KOPT-K1 (cell line): ENCODE measurements around the gene APEH.

ENCODE experiments used
- H3K27ac ChIP-seq: fragments of 200-600 bp; sonication (generic); 2 replicates; pipeline ENCODE4 v1.5.1; 2016; ENCODE audit warnings: antibody characterized with exemption, mild to moderate bottlenecking, low read depth, low read length; ENCODE audit not compliant: poor library complexity, severe bottlenecking
- H3K36me3 ChIP-seq: fragments of 200-600 bp; sonication (generic); 2 replicates; pipeline ENCODE4 v1.5.1; 2017; ENCODE audit warnings: antibody characterized with exemption, mild to moderate bottlenecking, low read length, moderate library complexity; ENCODE audit not compliant: insufficient read depth
- H3K9me3 ChIP-seq: fragments of 200-600 bp; sonication (generic); 2 replicates; pipeline ENCODE4 v1.5.1; 2017; ENCODE audit warnings: antibody characterized with exemption, low read length, mild to moderate bottlenecking; ENCODE audit not compliant: insufficient read depth, poor library complexity, severe bottlenecking

APEH gene

DNA sequence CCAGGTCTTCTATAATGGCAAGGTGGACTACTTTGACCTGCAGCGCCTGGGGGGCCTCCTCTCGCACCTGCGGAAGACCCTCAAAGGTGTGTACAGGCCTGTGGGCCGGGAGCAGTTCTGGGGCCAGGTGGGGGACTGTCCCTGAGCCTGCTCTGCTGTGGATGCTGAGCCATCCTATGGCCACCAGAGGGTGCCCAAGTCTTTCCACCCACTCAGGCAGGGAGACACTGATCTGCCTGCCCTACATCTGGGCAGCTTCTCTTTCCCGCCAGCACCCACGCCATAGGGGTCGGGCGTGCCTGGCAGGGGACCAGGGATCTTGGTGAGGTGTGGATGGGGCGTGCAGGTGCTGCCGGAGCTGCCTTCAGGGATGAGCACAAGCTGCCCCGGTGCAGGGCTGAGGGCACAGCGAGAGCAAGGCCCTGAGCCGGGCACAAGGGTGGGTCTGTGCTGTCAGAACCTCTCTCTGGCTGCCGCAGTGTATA, 29.3 kb downstream of the APEH start:
- Histone ChIP-seq H3K9me3 (no peaks in the 10 kb centered on the region), H3K36me3 (peaks cover 80% of the 10 kb centered on the region), H3K27ac (no peak overlapping the region)

DNA sequence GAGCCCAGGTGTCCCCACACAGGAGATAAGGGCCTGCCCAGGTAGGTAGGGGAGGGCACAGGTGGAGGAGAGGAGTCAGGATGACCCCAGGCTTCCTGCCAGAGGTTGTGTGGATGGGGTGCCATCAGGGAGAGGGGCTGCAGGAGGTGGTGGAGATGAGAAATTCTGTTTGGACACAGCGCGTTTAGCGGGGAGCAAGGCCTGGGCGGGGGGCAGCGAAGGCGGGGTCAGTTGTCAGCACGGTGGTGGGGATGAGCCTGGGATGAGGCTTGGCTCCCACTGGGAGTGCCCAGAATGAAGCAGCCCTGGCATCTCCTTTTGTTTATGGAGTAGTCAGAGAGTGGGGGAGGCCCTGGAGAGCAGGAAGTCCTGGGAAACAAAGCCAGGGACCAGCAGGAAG, 29.8 kb downstream of the APEH start:
- H3K36me3 ChIP-seq, result peaks cover 82% of the 10 kb centered on the region
- no peak overlapping the region for H3K27ac ChIP-seq
- no peaks in the 10 kb centered on the region for H3K9me3 ChIP-seq

DNA sequence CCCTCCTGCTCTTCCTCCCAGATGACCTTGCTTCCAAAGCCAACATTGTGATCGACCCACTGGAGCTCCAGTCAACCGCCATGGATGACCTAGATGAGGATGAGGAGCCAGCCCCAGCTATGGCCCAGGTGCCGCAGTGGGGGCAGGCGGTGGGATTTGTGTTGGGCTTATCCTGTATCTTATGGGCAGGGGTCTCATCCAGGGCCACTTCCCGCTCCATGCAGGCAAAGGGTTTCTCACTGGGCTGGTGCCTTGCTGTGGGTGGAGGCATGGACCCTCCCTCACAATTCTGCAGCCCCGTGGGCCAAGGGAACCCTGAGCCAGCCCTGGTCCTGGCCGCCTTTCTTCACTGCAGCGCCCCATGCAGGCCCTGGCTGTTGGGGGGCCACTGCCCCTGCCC, 30.5 kb downstream of the APEH start:
- Histone ChIP-seq H3K36me3 (peaks cover 78% of the 10 kb centered on the region), H3K9me3 (no peaks in the 10 kb centered on the region), H3K27ac (no peak overlapping the region)

DNA sequence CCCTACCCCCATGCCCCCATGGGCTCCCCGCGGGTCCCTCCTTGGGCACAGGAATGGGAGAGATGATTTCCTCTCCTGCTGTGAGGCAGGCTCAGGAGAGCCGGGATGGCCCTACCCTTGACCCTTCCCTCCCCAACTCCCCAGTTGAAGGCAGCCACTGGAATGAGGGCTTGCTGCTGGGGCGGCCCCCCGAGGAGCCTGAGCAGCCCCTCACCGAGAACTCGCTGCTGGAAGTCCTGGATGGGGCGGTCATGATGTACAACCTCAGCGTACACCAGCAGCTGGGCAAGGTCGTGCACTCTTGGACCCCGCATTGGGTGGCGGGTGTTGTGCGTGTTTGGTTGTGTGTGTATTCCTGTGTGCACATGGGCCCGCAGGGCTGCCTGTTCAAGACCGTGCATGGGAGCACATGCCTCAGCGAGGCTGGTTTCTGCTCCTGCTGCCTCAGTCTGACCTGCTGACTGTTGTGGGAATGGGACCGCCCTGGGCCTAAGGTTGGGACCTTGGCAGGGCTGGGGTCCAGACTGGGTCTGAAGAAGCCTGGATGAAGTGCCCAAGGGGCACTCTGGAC, 31.3 kb downstream of the APEH start:
- no peaks in the 10 kb centered on the region for H3K9me3 ChIP-seq
- H3K36me3 ChIP-seq, result peaks cover 69% of the 10 kb centered on the region
- no peak overlapping the region for H3K27ac ChIP-seq

DNA sequence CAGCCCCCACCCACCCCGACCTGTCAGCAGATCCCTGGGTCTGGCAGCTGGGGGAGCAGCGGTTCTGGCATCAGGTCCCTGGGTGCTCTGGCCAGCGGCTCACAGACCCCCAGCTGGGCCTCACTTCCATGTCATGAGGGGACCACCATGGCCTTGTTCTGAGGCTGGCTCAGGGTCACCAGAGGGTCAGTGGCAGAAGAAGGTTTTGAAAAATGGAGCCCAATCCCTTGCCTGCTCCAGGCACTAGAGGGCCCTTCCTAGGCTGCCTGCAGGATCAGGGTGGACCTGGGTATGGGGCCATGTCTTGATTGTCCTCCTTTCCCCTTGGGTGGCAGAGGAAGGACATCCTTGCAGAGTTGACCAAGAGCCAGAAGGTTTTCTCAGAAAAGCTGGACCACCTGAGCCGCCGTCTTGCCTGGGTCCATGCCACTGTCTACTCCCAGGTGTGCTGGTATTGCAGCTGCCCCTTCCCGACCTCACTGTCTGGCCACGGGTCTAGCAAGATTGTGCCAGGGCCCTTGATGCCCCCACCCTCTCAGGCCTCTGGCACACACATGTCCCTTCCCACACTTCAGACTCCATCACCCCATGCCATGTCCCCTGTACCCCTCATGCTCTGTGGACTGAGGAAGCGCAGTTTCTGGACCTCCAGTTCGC, 32.4 kb downstream of the APEH start:
- Histone ChIP-seq H3K27ac (no peak overlapping the region), H3K9me3 (no peaks in the 10 kb centered on the region), H3K36me3 (peaks cover 58% of the 10 kb centered on the region)

DNA sequence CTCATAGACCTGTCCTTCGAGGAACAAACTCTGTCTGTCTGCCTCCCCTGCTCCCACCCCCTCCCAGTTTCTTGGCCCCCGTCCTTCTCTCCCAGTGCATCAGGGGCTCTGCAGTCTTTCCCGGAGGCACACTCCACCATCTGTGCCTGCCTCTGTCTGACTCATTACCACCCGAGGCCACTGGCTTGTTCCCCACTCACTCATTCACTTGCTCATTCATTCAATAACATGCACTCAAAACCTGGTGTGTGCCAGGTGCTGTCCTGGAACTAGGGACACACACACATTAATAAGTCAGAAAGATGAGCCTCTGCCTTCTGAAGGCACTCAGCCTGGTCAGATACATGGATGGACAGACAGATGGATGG, 32.9 kb downstream of the APEH start:
- Histone ChIP-seq H3K9me3 (no peaks in the 10 kb centered on the region), H3K27ac (no peak overlapping the region)

DNA sequence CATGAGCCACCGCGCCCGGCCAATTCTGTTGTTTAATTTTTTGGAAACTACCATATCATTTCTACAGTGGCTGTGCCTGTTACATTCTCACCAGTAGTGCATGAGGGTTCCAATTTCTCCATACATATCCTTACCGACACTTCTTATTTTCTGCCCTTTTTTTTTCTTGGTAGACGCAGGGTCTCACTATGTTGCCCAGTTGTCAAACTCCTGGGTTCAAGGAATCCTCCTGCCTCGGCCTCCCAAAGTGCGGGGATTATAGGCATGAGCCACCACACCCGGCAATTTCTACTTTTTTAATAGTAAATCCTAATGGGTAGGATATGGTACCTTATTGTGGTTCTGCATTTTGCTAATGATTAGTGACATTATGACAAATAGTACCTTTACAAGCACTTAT, 35.7 kb downstream of the APEH start:
- Histone ChIP-seq H3K27ac (no peak overlapping the region), H3K9me3 (no peaks in the 10 kb centered on the region), H3K36me3 (peaks cover 31% of the 10 kb centered on the region)

More for the DNA sequence above, 32.9 kb downstream of the APEH start:
- peaks cover 53% of the 10 kb centered on the region for H3K36me3 ChIP-seq

DNA sequence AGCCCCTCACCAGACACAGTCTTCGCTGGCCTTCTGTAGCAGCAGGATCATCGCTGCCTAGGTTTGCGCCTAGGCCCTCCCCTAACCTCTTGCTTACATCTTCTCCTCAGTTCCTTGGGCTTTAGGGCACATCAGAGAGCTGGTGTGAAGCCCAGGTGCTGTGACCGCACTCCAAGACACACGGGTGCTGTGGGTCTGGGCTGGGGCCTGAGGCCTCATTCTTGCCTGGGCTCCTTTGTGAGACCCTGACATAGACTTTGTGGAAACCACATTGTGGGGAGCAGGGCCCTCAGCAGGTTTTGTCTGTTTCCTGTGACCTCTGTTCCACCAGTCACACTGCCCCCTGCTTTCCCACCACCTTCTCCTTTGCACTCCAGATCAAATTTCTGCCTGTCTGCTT, 37.3 kb downstream of the APEH start:
- H3K27ac ChIP-seq, result peak overlapping the region; percentile 70
- no peaks in the 10 kb centered on the region for H3K9me3 ChIP-seq
- peaks cover 29% of the 10 kb centered on the region for H3K36me3 ChIP-seq

DNA sequence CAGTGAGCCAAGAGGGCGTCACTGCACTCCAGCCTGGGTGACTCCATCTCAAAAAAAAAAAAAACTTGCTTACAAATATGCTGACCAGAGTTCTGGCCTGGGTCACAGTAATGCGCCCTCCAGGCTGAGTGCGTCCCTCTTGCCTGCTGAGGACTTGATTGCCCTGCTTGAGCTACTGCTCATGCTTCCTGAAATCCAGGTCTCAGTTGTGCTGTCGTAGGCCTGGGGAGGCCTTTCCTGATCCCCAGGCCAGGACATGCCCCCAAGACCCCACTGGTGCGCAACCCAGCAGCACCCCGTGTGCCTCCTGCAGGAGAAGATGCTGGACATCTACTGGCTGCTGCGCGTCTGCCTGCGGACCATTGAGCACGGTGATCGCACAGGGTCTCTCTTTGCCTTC, 38.0 kb downstream of the APEH start:
- Histone ChIP-seq H3K36me3 (peaks cover 28% of the 10 kb centered on the region), H3K27ac (peak overlapping the region; percentile 70)

DNA sequence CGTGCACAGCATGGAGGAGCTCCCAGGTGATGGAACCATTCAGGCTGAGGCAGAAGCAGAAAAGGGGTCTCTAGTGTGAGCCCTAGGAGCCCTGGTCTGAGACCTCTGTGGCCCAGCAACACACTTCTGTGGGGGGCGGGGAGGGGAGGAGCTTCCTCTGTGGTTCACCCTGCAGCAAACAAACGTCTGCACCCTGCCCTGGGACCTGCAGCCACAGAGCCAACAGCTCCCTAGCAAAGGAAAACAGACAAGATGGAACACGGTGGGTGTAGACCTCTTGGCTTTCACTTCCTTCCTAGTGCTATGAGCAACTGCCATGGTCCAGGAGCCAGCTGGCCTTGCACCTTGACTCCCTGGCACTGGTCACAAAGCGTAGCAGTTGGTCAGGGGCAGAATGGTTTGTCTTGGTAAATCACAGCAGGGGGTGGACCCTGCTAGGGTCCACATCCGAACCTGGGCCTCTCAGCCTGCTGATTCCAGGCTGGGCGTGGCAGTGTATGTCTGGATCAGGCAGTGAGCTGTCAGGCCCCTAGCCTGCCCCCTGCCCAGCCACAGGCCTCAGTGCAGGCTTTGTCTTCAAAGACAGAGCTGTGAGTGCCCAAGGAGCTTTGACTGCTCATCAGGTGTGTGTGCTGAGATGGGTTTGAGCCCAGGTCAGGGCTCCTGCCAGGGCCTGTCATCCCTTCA, 38.6 kb downstream of the APEH start:
- H3K36me3 ChIP-seq, result peaks cover 31% of the 10 kb centered on the region
- H3K27ac ChIP-seq, result peak overlapping the region; percentile 70
- no peaks in the 10 kb centered on the region for H3K9me3 ChIP-seq

More for the DNA sequence above, 38.0 kb downstream of the APEH start:
- H3K9me3 ChIP-seq, result no peaks in the 10 kb centered on the region

DNA sequence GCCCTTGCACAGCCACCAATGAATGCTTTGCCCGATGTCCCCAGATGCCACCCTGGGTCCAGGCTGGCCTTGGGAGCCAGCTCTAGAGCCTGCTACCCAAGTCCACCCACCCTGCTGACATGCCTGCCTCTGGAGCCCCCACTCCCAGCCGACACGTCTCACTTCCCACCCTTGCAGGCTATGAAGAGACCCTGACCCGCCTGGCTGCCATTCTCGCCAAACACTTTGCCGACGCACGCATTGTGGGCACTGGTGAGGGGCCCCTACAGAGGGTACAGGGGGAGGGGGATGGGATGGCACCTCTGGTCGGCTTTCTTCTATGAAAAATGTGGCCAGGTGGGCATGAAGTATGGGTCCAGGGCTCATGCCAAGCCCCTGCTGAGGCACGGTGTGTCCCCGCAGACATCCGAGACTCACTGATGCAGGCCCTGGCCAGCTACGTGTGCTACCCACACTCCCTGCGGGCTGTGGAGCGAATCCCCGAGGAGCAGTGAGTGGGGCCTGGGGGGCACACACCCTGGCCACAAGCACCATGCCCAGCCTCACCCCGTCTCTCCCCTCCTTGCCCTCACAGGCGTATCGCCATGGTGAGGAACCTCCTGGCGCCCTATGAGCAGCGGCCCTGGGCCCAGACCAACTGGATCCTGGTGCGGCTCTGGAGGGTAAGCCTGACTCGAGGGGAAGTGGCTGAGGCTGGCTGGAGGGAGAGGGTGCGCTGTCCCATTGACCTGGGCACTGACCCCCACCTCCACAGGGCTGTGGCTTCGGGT, 39.4 kb downstream of the APEH start:
- Histone ChIP-seq H3K36me3 (peaks cover 34% of the 10 kb centered on the region), H3K27ac (peak overlapping the region; percentile 70), H3K9me3 (no peaks in the 10 kb centered on the region)

DNA sequence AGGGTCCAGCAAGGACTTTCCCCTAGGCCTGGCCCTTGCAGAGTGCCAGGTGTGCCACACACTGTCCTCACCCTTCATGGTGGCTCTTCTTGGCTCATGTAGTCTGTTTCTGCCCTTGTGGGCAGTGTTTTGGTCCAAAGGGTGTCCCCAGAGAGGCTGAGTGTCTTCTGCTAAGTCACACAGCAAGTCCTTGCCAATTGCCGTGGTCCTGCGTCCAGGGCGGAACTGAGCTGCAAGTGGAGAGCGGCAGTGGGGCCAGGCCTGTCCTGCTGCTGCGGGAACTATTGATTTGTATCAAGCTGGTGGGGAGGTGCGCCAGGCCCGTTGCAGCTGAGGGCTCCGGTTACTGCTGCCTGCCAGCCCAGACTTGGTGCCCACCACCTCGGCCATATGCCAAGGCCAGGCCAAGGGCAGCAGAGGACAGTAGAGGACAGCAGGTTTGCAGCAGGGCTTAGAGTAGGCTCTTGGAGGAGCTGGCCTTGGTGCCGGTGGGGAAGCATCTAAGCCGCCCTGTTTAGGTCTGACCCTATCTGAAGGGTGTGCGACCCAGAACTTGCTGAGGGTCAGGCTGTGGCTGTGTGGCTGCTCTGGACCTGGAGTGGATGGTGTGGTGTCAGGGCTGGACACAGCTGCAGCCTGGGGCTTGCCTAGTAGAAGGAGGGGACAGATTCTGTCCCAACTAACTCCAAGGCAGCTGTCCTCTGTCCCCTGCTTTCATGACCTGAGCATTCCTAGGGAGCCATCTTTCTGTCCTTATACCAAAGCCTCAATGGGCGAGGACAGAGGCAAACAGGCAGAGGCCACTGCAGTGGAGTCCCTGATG, 40.8 kb downstream of the APEH start:
- peaks cover 47% of the 10 kb centered on the region; the same call in 1 of the 2 replicates for H3K36me3 ChIP-seq
- H3K27ac ChIP-seq, result no peak overlapping the region
- H3K9me3 ChIP-seq, result no peaks in the 10 kb centered on the region

DNA sequence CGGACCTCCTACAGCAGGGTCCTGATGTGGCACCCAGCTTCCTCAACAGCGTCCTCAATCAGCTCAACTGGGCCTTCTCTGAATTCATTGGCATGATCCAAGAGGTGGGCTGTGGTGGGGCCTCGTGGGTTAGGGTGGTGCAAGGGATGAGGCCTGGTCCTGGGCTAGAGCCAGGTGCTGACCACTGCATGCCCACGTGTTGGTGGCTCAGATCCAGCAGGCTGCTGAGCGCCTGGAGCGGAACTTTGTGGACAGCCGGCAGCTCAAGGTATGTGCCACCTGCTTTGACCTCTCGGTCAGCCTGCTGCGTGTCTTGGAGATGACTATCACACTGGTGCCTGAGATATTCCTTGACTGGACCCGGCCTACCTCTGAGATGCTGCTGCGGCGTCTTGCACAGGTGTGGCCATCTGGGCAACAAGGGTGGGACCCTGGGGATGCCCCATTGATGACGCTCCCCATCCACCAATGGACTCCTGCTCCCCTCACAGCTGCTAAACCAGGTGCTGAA, 41.5 kb downstream of the APEH start:
- Histone ChIP-seq H3K36me3 (peaks cover 54% of the 10 kb centered on the region), H3K27ac (no peak overlapping the region), H3K9me3 (no peaks in the 10 kb centered on the region)

DNA sequence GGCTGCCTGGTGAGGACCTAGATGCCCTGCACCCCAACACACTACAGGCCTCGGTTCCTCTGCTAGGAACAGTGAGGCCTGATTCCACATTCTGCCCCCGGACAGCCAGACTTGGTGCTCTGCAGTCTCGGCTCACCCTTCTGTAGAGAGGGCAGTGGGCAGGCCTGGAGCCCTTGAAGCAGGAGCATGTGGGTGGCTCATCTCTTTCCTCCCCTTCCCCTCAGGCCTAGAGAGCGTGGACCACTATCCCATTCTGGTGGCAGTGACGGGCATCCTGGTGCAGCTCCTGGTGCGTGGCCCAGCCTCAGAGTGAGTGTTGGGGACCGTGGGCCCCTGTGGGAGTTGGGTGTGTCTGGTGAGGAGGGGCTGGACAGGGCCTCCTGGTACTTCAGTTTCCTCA, 42.0 kb downstream of the APEH start:
- Histone ChIP-seq H3K9me3 (no peaks in the 10 kb centered on the region), H3K36me3 (peaks cover 59% of the 10 kb centered on the region), H3K27ac (no peak overlapping the region)
